PC-9 (cell line): ENCODE results near the gene WNT1. TPM values are rescaled to one million over a fixed set of nuclear protein-coding genes. Genes with fewer than 3 reads are reported as not detected.

Experiments
- BruUV-seq: library from RNA; stranded (reverse); fragments of 400-500 nt; replicated peaks from 2 replicates; lab custom pipeline; 2021; lab: Mats Ljungman, UMichigan
- CTCF ChIA-PET: fragments of 300-600 bp; sonication (Branson Sonifier 250); formaldehyde crosslinking; loops from one replicate; lab custom pipeline; 2022; ENCODE audit warnings: antibody characterized with exemption; lab: Charles Lee
- POLR2A ChIA-PET: fragments of 300-600 bp; sonication (Branson Sonifier 250); formaldehyde crosslinking; loops from one replicate; lab custom pipeline; 2022; ENCODE audit warnings: antibody characterized with exemption; ENCODE audit not compliant: unreplicated experiment; lab: Charles Lee
- DNase-seq, 2 experiments: peaks; one replicate each; pipeline versions ENCODE4 v3.0.0 to v3.0.0-alpha.2; 2015 to 2022; ENCODE audit warnings: mixed read lengths in 1 of 2
- H2AFZ ChIP-seq: fragments of 200-600 bp; sonication (generic); 2 replicates; pipeline ENCODE4 v1.8.1; 2017; ENCODE audit warnings: antibody characterized with exemption
- H3F3A ChIP-seq: fragments of 200-600 bp; sonication (generic); 2 replicates; pipeline ENCODE4 v1.8.1; 2017; ENCODE audit warnings: antibody characterized with exemption, mild to moderate bottlenecking, low read depth; ENCODE audit not compliant: insufficient read depth
- H3K27ac ChIP-seq: fragments of 200-600 bp; sonication (generic); 2 replicates; pipeline ENCODE4 v1.6.1; 2016; ENCODE audit warnings: mixed run types
- H3K27me3 ChIP-seq: fragments of 200-600 bp; sonication (generic); 2 replicates; pipeline ENCODE4 v1.6.1; 2016; ENCODE audit warnings: low read depth, mixed run types; ENCODE audit not compliant: insufficient read depth
- H3K36me3 ChIP-seq: fragments of 200-600 bp; sonication (generic); 2 replicates; pipeline ENCODE4 v1.6.1; 2016; ENCODE audit warnings: low read depth, mixed run types
- H3K4me1 ChIP-seq: fragments of 200-600 bp; sonication (generic); replicated peaks from 2 replicates; pipeline ENCODE4 v1.6.1; 2016; ENCODE audit warnings: mixed run types; ENCODE audit not compliant: insufficient read depth
- H3K4me2 ChIP-seq: fragments of 200-600 bp; sonication (generic); 2 replicates; pipeline ENCODE4 v1.6.1; 2017; ENCODE audit warnings: mixed run types
- H3K4me3 ChIP-seq: fragments of 200-600 bp; sonication (generic); 2 replicates; pipeline ENCODE4 v1.6.1; 2016; ENCODE audit warnings: mixed run types
- H3K79me2 ChIP-seq: fragments of 200-600 bp; sonication (generic); 2 replicates; pipeline ENCODE4 v1.6.1; 2017; ENCODE audit warnings: low read depth, mixed run types
- H3K9me2 ChIP-seq: fragments of 200-600 bp; sonication (generic); 2 replicates; pipeline ENCODE4 v1.8.1; 2017; ENCODE audit warnings: mild to moderate bottlenecking; ENCODE audit not compliant: insufficient read depth
- H3K9me3 ChIP-seq: fragments of 200-600 bp; sonication (generic); 2 replicates; pipeline ENCODE4 v1.8.1; 2016; ENCODE audit warnings: low read depth; ENCODE audit not compliant: insufficient read depth
- H4K20me1 ChIP-seq: fragments of 200-600 bp; sonication (generic); 2 replicates; pipeline ENCODE4 v1.8.1; 2017; ENCODE audit not compliant: insufficient read depth
- EZH2 ChIP-seq: fragments of 200-600 bp; sonication (generic); IDR thresholded peaks from 2 replicates; pipeline ENCODE4 v1.8.0; 2017; ENCODE audit warnings: antibody characterized with exemption, low read depth
- intact Hi-C: fragments of 100-400 bp; cut with micrococcal nuclease; formaldehyde crosslinking; loops from one replicate; pipeline ENCODE4 v1.10.0; 2022; ENCODE audit not compliant: unreplicated experiment
- total RNA-seq: library from RNA; stranded (reverse); gene quantifications from 2 replicates; pipeline ENCODE4 v1.2.3, GENCODE V29; 2021
- TF ChIP-seq, protein P1 (sequence below): fragments of 200-600 bp; sonication (generic); conservative IDR thresholded peaks from 2 replicates; pipeline ENCODE4 v1.6.1; 2017; ENCODE audit warnings: mixed run types, antibody characterized with exemption, mild to moderate bottlenecking, moderate library complexity

The WNT1 gene
- total RNA-seq, 1 experiment from 2014 or later = not detected

DNA sequence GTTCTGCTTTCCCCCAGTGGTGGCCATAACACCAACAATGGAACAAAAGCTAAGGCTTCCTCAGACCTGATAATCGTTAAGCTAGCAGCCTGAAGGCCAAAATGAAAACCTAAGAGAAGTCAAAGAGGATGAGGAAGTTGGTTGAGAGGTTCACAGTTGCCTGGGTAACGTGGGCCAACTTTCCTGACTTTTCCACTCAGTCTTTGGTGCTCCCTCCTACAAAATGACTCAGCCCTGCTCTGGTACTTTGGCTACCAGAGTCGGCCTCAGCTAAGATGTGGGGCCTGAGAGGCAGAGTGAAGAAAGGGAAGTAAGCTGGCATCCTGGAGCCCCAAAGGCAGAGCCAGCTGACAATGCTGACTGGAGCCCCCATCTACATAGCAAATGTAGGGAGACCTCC lies 37.9 kb upstream of the WNT1 start:
- ChIA-PET CTCF (interaction anchor here (0.7 kb wide), 1 partner anchor 10 kb away, joined by 3 read pairs; no protein-coding TSS in a partner anchor), POLR2A (no interaction called here)
- Histone ChIP-seq H3K4me2 (no peak overlapping the region), H3K27me3 (no peaks in the 10 kb centered on the region), H3K4me1 (no peaks in the 10 kb centered on the region), H2AFZ (no peak overlapping the region), H3K9me2 (no peaks in the 10 kb centered on the region), H3K9me3 (no peaks in the 10 kb centered on the region), H3K4me3 (no peak overlapping the region), H4K20me1 (peaks cover 76% of the 10 kb centered on the region), H3K27ac (no peak overlapping the region), H3K36me3 (peaks cover 27% of the 10 kb centered on the region), H3K79me2 (peaks cover 19% of the 10 kb centered on the region), H3F3A (peaks cover 15% of the 10 kb centered on the region; the same call in 1 of the 2 replicates)
- no peak for DNase-seq
- intact Hi-C loops = no loop called here
- no TSS peak for BruUV-seq
- TF ChIP-seq, protein P1, sequence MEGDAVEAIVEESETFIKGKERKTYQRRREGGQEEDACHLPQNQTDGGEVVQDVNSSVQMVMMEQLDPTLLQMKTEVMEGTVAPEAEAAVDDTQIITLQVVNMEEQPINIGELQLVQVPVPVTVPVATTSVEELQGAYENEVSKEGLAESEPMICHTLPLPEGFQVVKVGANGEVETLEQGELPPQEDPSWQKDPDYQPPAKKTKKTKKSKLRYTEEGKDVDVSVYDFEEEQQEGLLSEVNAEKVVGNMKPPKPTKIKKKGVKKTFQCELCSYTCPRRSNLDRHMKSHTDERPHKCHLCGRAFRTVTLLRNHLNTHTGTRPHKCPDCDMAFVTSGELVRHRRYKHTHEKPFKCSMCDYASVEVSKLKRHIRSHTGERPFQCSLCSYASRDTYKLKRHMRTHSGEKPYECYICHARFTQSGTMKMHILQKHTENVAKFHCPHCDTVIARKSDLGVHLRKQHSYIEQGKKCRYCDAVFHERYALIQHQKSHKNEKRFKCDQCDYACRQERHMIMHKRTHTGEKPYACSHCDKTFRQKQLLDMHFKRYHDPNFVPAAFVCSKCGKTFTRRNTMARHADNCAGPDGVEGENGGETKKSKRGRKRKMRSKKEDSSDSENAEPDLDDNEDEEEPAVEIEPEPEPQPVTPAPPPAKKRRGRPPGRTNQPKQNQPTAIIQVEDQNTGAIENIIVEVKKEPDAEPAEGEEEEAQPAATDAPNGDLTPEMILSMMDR = no peak

DNA sequence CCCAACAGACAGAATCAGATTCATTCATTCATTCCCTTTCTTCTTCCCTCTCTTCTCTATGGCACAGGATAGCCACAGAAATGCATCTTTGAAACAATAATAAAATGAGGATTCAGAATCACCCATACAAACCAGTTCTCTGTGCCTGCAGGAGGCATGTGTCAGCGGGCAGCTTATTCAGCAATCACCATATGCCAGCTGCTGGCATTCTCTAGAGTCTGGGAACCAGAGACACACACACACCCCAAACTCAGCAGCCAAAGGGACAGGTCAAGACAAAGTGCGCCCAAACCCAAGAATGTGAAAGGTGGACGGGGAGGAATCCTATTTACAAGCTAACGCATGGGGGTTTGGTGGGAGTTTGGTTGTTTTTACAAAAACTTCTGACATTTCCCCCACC lies 34.9 kb upstream of the WNT1 start:
- Histone ChIP-seq H3K9me3 (no peaks in the 10 kb centered on the region), H3K27me3 (no peaks in the 10 kb centered on the region), H3F3A (peaks cover 11% of the 10 kb centered on the region), H3K4me1 (peaks cover 8% of the 10 kb centered on the region; the same call in 1 of the 2 replicates), H3K4me3 (no peak overlapping the region), H3K36me3 (peaks cover 13% of the 10 kb centered on the region), H2AFZ (no peak overlapping the region), H3K4me2 (no peak overlapping the region), H3K27ac (no peak overlapping the region), H3K9me2 (no peaks in the 10 kb centered on the region), H4K20me1 (peaks cover 77% of the 10 kb centered on the region), H3K79me2 (peaks cover 48% of the 10 kb centered on the region)
- intact Hi-C loops = no loop called here
- TF ChIP-seq, protein P1 = no peak
- TF ChIP-seq EZH2 = no peak
- no peak for DNase-seq
- ChIA-PET POLR2A (interaction anchor here (0.6 kb wide), 1 partner anchor 1178 kb away, joined by 3 read pairs; no protein-coding TSS in a partner anchor), CTCF (no interaction called here)
- BruUV-seq = no TSS peak

DNA sequence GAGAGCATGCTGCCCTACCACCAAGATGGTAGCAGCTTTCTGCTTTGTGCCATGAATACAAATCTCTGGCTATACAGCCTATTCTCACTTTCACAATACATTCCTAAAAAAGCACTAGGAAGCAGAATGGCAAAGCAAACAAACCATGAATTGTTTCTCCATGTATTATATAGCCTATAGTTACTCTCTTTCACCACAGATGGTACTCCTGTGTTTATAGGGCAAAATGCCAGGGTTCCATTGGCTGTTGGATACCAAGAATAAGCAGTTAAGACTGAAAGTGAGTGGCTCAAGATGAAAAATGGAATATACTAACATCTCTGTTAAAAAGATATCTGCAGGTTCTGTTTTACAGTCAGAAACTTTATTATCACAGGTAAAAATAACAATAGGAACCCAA lies 31.9 kb upstream of the WNT1 start:
- peaks cover 7% of the 10 kb centered on the region for H3K36me3 ChIP-seq
- CTCF ChIA-PET = no interaction called here
- DNase-seq = no peak
- no peak overlapping the region for H3K27ac ChIP-seq
- H2AFZ ChIP-seq = no peak overlapping the region
- H4K20me1 ChIP-seq = peaks cover 90% of the 10 kb centered on the region
- peaks cover 16% of the 10 kb centered on the region; the same call in 1 of the 2 replicates for H3K4me1 ChIP-seq
- H3K4me2 ChIP-seq = no peak overlapping the region
- peaks cover 74% of the 10 kb centered on the region for H3K79me2 ChIP-seq
- POLR2A ChIA-PET = no interaction called here
- H3F3A ChIP-seq = peaks cover 15% of the 10 kb centered on the region
- intact Hi-C loops = no loop called here
- H3K9me2 ChIP-seq = no peaks in the 10 kb centered on the region
- TF ChIP-seq, protein P1 = no peak
- no peak for TF ChIP-seq EZH2
- H3K27me3 ChIP-seq = no peaks in the 10 kb centered on the region
- H3K9me3 ChIP-seq = no peaks in the 10 kb centered on the region
- no peak overlapping the region for H3K4me3 ChIP-seq
- no TSS peak for BruUV-seq
